NCI-H2081 treated with DMSO at 0.1 percent for 48 hours (cell line): ENCODE data around the gene KRTAP6-1.

Experiments
- DNase-seq: peaks from one replicate; lab custom pipeline; 2025; lab: John Stamatoyannopoulos, UW

The KRTAP6-1 gene

DNA sequence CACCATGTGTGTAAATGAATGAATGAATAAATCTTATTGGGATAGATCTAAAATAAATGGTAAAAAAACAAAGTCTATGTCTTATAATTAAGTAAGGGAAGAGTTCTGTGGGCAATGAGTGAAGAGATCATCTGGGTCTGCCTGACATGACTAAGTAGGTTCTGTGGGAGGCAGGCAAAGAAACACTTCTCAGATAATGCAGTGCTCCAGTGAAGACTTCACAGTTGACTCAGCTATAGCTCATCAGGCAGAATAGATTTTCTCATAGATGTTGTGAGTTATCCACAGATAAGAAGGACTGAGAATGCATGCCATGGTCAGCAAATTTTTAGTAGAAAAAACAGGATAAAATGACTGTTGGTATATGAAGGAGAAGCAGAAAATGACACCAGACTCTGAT, 36.0 kb downstream of the KRTAP6-1 start:
- DNase-seq: no peak

DNA sequence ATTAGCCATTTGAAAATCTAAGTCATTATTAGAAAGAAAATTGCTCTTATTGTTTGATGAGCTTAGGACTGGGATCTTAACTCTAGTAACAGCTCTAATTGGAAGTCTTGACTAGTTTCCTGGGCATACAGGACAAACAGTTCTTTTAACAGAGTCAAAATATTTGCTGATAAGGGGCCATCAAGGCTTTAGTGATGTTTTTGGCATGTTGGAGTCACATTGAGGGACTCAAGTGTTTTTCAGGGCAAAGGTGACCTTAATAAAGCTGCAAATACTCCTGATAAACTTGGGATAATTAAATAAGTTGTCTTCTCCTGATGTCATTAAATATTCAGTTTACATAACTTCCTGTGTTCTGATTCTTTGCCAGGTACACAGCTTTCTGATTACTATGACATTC, 46.1 kb downstream of the KRTAP6-1 start:
- DNase-seq: no peak

GRCh38 chr21:30563630-30564029, 50.1 kb downstream of the KRTAP6-1 start:
- no peak for DNase-seq
